A172 (cell line): ENCODE measurements around the gene HOXA5. TPM values are rescaled to one million over a fixed set of nuclear protein-coding genes. Genes with fewer than 3 reads are reported as not detected.
A peak's percentile ranks its signal among the peaks of the same experiment; 100 is the strongest.

Experiments
- DNase-seq: peaks from one replicate; pipeline ENCODE4 v3.0.0-alpha.2; 2015; ENCODE audit warnings: low spot score
- total RNA-seq: library from RNA; depleted of rRNA; stranded (reverse); fragments of >200 nt; shearing (Covaris generic); gene quantifications from 2 replicates; pipeline ENCODE4 v1.2.3, GENCODE V29; 2014

The HOXA5 gene
- total RNA-seq, 1 experiment from 2014 or later, result 0.98 TPM

- DNase-seq, result peak; percentile 61
These were observed 17.2 kb upstream of the HOXA5 start for GRCh38 chr7:27160546-27161213.

GRCh38 chr7:27160145-27160545 is 16.7 kb upstream of the HOXA5 start:
- DNase-seq, result no peak

- no peak for DNase-seq
These were observed 16.0 kb upstream of the HOXA5 start for GRCh38 chr7:27159266-27160144.

- no peak for DNase-seq
These were observed 15.2 kb upstream of the HOXA5 start for GRCh38 chr7:27158436-27159265.

DNA sequence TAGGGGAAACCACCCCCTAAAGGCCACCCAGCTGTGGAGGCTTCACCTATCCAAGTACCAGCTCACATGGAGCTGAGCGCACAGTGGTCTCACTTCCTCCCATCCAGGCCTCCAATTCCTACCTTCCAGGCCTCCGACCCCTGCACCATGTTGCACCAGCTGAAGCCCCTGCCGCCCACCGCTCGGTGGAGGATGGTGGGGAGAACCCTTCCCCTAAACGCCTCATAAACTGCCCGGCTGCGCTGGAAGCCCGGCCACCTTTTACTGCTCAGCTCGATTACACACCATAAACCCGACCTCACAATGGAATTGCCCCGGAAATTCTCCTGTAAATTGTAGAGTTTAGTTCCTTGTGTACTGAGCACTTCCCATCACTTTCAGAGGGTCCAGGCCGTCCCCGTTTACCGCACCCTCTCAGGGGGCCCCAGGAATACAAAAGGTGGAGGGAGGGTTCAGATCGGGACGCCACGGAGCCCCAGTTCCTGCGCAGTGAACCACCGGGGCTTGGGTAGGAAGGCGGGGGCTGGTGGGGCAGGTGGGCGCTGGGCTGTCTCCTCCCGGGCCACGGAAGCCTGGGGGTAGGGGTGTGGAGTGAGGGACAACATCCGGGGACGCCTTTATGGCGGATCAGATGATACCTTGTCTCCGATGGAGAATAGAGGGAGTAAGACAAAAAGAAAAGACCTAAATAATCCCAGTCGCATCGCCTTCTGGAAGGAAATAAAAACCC is 14.4 kb upstream of the HOXA5 start:
- DNase-seq, result no peak

- no peak for DNase-seq
These were observed 13.6 kb upstream of the HOXA5 start for GRCh38 chr7:27156916-27157701.

DNA sequence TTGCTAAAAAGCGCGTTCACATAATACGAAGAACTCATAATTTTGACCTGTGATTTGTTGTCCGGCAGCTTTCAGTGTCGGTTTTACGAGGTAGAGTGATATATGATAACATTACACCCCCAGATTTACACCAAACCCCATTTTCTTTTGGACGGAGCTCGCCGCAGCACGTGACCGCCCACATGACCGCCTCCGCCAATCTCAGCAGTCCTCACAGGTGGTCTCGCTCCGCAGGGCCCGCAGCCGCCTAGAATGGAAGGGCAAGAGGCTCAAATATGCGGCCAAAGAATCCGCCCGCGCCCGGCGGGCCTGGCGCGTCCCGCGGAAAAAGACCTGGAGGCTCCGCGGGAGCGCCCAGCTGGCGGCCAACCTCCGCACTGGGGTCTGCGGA is 13.0 kb upstream of the HOXA5 start, which contains the start of gene HOXA7:
HOXA7 (minus strand) TSS at position 168 of the 391 bp plus-strand sequence; CDS start at position 38, 130 bp downstream.
- no peak for DNase-seq

DNA sequence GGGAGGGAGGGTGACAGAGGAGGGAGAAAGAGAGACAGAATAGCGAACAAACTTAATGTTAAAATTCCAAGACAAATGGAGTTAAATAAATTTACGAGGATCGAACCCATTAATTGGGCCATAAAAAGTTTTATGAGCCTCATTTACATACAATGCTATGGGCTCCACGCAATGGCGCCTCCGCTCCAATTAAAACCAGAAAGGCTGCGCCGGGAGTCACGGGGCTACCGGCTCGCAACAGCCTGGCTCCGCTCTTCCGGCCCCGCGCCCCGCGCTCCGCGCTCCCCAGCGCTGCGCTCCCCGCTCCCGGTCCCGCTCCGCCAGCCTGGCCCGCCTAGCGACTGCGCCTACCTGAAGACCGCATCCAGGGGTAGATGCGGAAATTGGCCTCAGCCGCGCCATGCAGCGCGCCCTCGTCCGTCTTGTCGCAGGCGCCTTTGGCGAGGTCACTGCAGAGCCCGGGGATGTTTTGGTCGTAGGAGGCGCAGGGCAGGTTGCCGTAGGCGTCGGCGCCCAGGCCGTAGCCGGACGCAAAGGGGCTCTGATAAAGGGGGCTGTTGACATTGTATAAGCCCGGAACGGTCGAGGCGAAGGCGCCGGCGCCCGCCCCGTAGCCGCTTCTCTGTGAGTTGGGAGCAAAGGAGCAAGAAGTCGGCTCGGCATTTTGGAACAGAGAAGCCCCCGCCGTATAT is 12.5 kb upstream of the HOXA5 start:
- DNase-seq, result no peak

DNA sequence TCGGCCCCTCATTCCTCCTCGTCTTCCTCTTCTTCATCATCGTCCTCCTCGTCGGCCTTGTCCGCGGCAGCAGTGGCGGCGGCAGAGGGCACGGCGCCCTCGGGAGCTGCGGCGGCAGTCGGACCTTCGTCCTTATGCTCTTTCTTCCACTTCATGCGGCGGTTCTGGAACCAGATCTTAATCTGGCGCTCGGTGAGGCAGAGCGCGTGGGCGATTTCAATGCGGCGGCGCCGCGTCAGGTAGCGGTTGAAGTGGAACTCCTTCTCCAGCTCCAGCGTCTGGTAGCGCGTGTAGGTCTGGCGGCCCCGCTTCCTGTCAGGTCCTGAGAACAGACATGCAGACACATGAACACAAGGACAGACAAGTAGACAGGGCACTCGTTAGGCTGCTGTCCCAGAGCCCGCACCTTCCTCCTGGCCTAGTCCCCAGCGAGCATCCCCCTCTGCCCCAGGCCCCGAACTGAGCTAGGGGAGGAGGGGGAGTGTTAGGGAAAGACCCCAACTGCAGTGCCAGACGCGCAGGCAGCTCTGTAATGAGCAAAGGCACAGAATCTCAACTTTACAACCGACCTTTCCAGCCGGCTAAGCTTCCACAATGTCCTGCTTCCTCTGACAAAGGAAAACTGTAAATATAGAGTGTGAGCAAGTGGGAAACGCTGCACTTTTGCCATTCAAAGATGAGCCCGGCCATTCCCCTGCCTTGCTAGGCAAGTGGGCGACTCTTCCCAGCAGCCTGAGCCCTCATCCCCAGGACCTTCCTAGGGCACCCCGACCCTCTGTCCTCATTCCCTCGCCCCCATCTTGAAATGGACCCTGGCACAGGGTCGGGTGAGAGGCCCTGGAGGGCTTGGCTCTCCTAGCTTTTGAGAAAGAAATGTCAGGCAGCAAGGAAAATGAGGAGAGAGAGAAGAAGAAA is 11.7 kb upstream of the HOXA5 start:
- no peak for DNase-seq

DNA sequence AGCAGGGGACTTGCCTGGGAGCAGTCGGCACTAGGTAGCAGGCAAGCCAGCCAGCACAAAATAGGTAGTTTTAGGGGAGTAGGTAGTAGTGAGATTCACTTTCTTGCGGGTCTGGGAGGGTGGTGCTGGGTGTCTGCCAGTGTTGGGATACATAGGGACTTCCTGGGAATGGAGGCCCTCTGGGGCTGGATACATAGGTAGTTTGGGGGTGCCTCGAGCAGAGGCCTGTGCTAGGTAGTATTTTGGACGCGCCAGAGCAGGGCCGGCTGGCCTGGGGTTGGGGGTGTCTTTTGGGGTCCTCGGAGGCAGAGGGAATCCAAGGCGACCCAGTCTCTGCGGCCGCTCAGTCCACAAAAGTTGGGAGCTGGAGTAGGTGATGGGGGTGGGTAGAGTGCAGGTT is 10.9 kb upstream of the HOXA5 start:
- DNase-seq, result no peak

GRCh38 chr7:27153526-27153925 is 10.0 kb upstream of the HOXA5 start:
- no peak for DNase-seq

DNA sequence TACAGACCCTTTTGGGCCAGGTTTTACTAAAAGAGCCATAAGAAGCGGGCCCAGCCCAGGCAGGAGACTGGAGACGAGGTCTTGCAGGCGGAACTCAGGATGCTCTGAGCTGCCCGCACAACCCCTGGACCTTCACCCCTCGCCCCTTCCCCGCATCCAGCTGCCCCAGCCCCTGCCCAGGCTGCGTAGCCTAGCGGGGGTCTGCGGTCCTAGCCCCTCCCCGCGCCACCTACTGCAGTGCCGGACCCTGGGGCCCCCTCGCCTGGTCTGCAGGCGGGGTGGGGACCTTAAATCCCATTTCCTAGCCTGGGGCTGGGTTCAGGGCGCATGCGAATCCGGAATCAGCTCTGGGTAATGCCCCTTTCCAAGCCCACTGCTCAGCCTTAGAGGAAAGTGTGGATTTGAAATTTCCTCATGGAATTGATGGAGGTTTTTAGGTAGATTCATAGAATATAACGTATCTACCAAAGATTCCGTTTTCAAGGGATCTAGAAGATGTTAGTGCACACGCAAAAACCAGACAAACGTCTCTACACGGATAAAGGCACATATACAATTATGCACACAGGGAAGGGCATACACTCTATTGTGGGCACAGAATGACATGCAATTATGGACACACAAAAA is 9.4 kb upstream of the HOXA5 start:
- no peak for DNase-seq

GRCh38 chr7:27151931-27152815 is 8.7 kb upstream of the HOXA5 start, which contains the start of gene HOXA3:
Gene HOXA3, minus strand, starts transcription at chr7:27152583. Its CDS starts 41,943 bp downstream, at chr7:27110640.
- DNase-seq, result no peak

GRCh38 chr7:27151341-27151930 is 8.0 kb upstream of the HOXA5 start:
- no peak for DNase-seq

DNA sequence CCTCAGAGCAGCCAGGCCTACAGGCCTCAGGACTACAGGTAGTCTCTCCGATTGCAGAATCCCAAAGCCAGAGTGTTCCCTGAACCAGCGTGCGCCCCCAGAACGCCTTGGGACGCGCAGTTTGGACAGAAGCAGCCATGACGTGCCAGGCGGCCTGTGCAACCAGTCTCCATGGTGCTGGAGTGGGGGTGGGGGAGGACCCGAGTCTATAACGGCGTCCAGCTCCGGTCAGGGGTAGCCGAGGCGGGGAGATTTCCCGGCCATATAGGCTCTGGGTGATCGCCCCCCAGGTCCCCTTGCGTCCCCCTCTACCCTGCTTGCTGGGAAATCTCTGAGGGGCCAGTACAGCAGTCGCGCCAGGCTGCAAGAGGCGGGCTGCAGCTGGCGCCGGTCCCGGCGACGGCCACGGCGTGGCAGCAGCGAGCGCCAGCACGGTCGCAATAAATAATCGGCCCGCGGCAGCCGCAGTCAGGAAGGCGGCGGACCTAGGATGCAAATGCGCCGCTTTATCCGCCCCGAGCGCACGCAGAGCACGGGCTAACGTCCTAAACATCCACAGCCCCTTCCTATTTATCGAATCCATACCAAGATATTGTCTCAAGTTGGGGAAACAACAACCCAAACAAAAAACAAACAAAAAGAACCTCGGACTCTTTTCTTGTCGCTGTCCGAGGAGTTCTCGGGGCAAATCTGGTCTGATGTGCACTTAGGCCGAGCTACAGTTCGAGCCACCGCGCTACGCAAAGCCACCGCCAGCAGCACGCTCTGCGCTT is 7.3 kb upstream of the HOXA5 start:
- peak; percentile 48 for DNase-seq
